Measurements from ENCODE around the gene RAPGEF5.

Gene RAPGEF5

DNA sequence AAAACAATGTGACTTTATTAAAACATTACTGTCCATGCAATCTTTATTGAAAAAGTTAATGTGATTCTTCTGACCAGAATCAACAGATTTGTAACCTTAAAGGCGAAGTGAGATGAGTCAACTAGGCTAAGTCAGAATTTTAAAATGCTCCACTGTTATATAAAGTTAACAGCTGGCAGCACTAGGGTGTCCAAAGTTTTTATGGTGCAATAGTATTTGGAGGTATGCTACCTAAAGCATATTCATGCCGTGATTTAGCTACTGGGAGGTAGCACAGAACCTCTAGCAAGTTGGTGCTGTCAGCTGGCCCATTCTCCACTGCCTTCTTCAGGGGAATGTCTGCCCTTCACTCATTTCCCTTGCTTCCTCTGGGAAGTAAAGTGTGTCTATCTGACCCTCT, 126.7 kb downstream of the RAPGEF5 start:
- H3K4me1 ChIP-seq (ENCODE audit: insufficient read depth, low read length) = no peaks in the 10 kb centered on the region
- no peaks in the 10 kb centered on the region for H3K36me3 ChIP-seq (ENCODE audit: insufficient read depth, low read depth, low read length)
- H3K4me3 ChIP-seq (ENCODE audit: low read length) = no peak overlapping the region
- H3K27ac ChIP-seq (ENCODE audit: low read length) = no peak overlapping the region
- no peaks in the 10 kb centered on the region for H3K9me3 ChIP-seq (ENCODE audit: insufficient read depth, low read depth, low read length)
- no peaks in the 10 kb centered on the region for H3K27me3 ChIP-seq (ENCODE audit: insufficient read depth, low read length)
- no peak overlapping the region for H3K9ac ChIP-seq (ENCODE audit: low read depth, low read length)

DNA sequence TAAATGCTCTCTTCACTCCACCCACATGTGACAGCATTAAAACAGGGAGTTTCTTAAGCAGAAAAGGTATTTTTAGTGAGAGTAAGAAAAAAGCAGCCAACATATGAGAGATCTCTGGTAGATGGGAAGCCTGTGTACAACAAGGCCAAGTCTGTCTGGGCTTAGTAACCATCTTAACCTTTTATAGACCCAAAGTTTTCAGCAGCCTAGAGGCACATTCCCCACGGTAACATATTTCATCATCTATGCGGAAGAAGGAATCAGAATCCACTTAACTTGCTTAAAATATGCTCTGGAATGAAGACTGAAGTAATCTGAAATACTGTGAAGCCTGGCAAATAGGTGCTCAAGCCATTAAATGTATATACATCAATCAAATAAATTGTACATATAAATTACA, 127.8 kb downstream of the RAPGEF5 start:
- Histone ChIP-seq H3K4me3 (ENCODE audit: low read length) (no peak overlapping the region), H3K9ac (ENCODE audit: low read depth, low read length) (no peak overlapping the region), H3K4me1 (ENCODE audit: insufficient read depth, low read length) (no peaks in the 10 kb centered on the region), H3K9me3 (ENCODE audit: insufficient read depth, low read depth, low read length) (no peaks in the 10 kb centered on the region), H3K36me3 (ENCODE audit: insufficient read depth, low read depth, low read length) (no peaks in the 10 kb centered on the region), H3K27me3 (ENCODE audit: insufficient read depth, low read length) (no peaks in the 10 kb centered on the region), H3K27ac (ENCODE audit: low read length) (no peak overlapping the region)

DNA sequence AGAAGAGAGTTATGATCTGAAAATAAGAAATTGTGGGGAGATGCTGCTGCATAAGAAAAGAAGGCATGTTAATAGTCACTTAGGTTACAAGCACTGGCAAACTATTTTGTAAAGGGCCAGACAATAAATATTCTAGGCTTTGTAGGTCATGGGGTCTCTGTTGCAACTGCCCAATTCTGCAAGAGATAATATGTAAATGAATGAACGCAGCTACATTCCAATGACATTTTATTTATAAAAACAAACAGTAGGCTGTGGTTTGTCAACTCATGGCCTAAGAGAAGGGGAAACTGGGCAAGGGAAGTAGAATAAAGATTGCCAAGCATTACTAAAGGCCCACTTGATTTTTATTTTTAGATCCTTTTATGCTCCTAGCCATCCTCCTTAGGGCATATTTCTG, 133.1 kb downstream of the RAPGEF5 start:
- H3K4me1 ChIP-seq (ENCODE audit: insufficient read depth, low read length) = no peaks in the 10 kb centered on the region
- H3K9me3 ChIP-seq (ENCODE audit: insufficient read depth, low read depth, low read length) = no peaks in the 10 kb centered on the region
- H3K27me3 ChIP-seq (ENCODE audit: insufficient read depth, low read length) = no peaks in the 10 kb centered on the region
- H3K9ac ChIP-seq (ENCODE audit: low read depth, low read length) = no peak overlapping the region
- H3K27ac ChIP-seq (ENCODE audit: low read length) = no peak overlapping the region
- no peak overlapping the region for H3K4me3 ChIP-seq (ENCODE audit: low read length)
- H3K36me3 ChIP-seq (ENCODE audit: insufficient read depth, low read depth, low read length) = no peaks in the 10 kb centered on the region

DNA sequence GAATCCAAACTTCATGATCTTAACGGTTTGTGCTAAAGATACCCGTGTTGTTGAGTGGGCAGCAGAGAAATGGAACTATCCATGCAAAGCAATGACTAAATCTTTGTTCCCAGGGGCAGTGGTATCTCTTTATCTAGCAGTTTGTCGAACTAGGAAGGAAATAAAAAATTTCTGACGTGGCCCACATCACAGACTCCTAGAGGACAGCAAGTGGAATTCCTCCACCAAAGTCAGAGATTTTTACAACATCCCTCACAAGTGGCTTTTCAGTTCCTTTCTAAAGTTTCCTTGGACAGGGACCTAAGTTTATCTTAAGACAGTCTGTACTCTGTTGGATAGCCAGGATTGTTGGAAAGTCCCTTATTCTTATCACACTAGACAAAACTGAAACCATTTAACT, 136.0 kb downstream of the RAPGEF5 start:
- Histone ChIP-seq H3K9me3 (ENCODE audit: insufficient read depth, low read depth, low read length) (no peaks in the 10 kb centered on the region), H3K4me1 (ENCODE audit: insufficient read depth, low read length) (no peaks in the 10 kb centered on the region), H3K36me3 (ENCODE audit: insufficient read depth, low read depth, low read length) (no peaks in the 10 kb centered on the region)

DNA sequence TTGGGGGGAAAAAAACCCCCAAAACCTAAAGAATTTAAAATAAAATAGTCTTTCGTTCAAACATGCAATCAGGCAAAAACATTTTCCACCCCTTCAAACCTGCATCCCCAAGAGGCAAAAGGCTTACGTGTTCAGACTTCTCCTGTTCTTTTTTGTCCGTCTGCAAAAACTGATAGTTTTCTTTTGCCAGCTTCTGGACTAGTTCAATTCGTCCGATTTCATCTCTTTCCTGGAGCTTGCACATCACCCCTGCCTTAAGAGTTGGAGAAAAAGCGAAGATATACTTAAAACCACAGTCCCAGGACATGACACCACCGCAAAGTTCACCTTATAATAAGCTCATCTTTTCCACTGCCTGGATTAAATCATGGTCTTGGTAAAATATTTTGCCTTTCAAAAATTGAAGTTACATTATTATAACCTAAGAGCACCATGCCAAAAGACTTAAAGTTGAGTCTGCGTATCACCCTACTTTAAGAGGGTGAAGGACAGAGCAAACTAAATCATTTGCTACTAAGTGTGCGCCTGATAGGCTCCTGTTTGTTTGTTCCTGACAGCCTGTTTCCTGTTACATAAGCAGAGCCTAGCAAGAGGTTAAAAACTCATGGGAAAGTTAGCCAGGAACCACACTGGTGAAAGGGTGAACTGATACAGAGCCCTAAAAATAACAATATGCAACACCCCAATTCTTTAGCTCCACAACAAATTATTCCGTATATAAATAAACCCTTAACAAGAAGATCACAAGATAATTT, 137.0 kb downstream of the RAPGEF5 start:
- H3K4me3 ChIP-seq (ENCODE audit: low read length) = no peak overlapping the region
- H3K27me3 ChIP-seq (ENCODE audit: insufficient read depth, low read length) = no peaks in the 10 kb centered on the region
- H3K9me3 ChIP-seq (ENCODE audit: insufficient read depth, low read depth, low read length) = no peaks in the 10 kb centered on the region
- peaks cover 5% of the 10 kb centered on the region; the same call in 1 of the 2 replicates for H3K4me1 ChIP-seq (ENCODE audit: insufficient read depth, low read length)
- H3K36me3 ChIP-seq (ENCODE audit: insufficient read depth, low read depth, low read length) = no peaks in the 10 kb centered on the region
- no peak overlapping the region for H3K9ac ChIP-seq (ENCODE audit: low read depth, low read length)
- no peak overlapping the region for H3K27ac ChIP-seq (ENCODE audit: low read length)

More for the DNA sequence above, 136.0 kb downstream of the RAPGEF5 start:
- Histone ChIP-seq H3K27ac (ENCODE audit: low read length) (no peak overlapping the region), H3K9ac (ENCODE audit: low read depth, low read length) (no peak overlapping the region), H3K4me3 (ENCODE audit: low read length) (no peak overlapping the region), H3K27me3 (ENCODE audit: insufficient read depth, low read length) (no peaks in the 10 kb centered on the region)

DNA sequence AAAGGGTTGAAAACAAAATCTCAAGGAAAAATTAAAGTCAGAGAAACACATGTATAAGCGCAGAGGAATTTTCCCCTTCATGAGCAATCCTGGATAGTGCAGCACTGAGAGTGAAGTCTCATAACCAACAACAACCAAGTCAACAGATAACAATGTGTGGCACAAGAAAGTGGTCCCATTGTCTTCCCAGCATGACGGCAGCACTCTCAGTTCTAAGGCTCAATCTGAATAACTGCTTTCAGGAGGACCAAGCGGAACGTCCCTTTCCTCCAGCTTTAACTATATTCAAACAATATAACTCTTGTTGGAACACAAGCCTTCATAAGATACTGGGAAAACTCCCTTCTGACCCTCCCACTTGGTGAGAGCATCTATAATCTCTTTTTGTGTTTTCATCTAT, 137.9 kb downstream of the RAPGEF5 start:
- no peaks in the 10 kb centered on the region for H3K36me3 ChIP-seq (ENCODE audit: insufficient read depth, low read depth, low read length)
- H3K9ac ChIP-seq (ENCODE audit: low read depth, low read length) = no peak overlapping the region
- no peaks in the 10 kb centered on the region for H3K27me3 ChIP-seq (ENCODE audit: insufficient read depth, low read length)
- no peaks in the 10 kb centered on the region for H3K9me3 ChIP-seq (ENCODE audit: insufficient read depth, low read depth, low read length)
- no peak overlapping the region for H3K4me3 ChIP-seq (ENCODE audit: low read length)
- no peak overlapping the region for H3K27ac ChIP-seq (ENCODE audit: low read length)
- peaks cover 5% of the 10 kb centered on the region for H3K4me1 ChIP-seq (ENCODE audit: insufficient read depth, low read length)

DNA sequence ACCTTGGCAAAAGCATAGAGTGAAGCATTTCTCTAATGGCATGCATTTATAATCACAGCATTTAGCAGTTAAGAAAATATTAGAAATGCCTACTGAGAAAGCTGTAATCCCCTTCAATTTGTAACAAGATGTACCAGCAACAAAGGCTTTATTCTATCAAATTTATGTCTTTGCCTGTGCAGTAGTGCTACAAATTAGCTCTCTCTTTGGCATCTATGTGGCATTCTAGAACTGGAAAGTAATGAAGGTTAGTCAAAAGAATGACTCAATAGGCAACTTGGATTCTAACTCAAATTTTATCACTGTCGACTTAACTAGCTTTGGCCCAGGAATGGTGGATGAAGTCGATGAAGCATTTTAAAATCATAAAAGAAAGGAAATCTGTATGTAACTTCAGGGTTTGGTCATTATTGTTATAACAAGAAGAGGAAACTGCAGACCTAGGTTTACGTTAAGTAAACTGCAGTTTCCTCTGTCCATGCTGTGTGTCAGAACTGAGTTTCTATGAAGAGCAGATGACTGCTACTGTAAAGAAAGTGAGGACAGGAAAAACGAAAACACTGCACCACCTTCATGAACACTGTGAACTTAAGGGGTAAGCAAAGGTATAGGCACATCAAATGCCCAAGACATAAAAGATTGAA, 140.0 kb downstream of the RAPGEF5 start:
- no peak overlapping the region for H3K4me3 ChIP-seq (ENCODE audit: low read length)
- peaks cover 5% of the 10 kb centered on the region for H3K4me1 ChIP-seq (ENCODE audit: insufficient read depth, low read length)
- H3K9ac ChIP-seq (ENCODE audit: low read depth, low read length) = no peak overlapping the region
- H3K27ac ChIP-seq (ENCODE audit: low read length) = no peak overlapping the region
- H3K36me3 ChIP-seq (ENCODE audit: insufficient read depth, low read depth, low read length) = no peaks in the 10 kb centered on the region
- no peaks in the 10 kb centered on the region for H3K27me3 ChIP-seq (ENCODE audit: insufficient read depth, low read length)
- no peaks in the 10 kb centered on the region for H3K9me3 ChIP-seq (ENCODE audit: insufficient read depth, low read depth, low read length)

DNA sequence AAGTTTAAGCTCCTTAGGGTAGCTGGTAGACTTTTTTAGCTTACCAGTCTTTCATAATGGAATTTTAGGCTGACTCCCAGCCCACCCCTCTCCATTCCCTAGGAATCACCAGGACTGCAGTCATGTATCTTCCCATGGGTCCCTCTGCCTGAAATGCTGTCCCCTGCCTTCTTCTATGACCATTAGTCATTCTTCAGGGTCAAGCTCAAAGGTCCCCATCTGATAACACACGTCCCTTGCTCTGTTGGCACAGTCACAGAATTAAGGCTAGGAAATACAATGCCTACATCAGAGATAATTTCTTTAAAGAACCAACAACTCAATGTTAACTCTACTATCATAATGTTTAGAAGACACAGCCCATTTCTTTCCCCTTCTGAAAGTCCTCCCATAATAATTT, 140.6 kb downstream of the RAPGEF5 start:
- Histone ChIP-seq H3K9ac (ENCODE audit: low read depth, low read length) (no peak overlapping the region), H3K27me3 (ENCODE audit: insufficient read depth, low read length) (no peaks in the 10 kb centered on the region), H3K27ac (ENCODE audit: low read length) (no peak overlapping the region), H3K4me3 (ENCODE audit: low read length) (no peak overlapping the region), H3K9me3 (ENCODE audit: insufficient read depth, low read depth, low read length) (no peaks in the 10 kb centered on the region), H3K36me3 (ENCODE audit: insufficient read depth, low read depth, low read length) (no peaks in the 10 kb centered on the region), H3K4me1 (ENCODE audit: insufficient read depth, low read length) (peaks cover 5% of the 10 kb centered on the region)

DNA sequence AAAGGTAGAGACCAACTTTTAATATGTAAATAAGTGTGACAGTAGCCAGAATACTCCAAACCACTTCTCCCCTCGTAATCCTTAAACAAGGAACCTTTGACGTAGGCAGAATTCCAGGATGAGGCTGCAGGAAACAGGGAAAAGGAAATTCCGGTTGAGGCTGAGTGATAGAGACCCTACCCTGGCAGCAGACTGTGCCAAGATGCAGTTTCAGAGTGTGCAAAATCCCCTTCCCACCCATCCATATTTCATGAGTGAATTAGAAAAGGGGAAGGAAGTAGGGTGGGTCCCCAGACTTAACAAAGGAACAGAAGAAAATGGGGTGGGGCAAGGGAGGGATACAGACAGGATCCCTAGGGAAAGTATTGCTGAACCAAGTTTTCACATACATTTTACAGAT, 143.0 kb downstream of the RAPGEF5 start:
- H3K4me1 ChIP-seq (ENCODE audit: insufficient read depth, low read length) = peaks cover 5% of the 10 kb centered on the region
- no peak overlapping the region for H3K27ac ChIP-seq (ENCODE audit: low read length)
- no peak overlapping the region for H3K4me3 ChIP-seq (ENCODE audit: low read length)
- no peak overlapping the region for H3K9ac ChIP-seq (ENCODE audit: low read depth, low read length)
- no peaks in the 10 kb centered on the region for H3K36me3 ChIP-seq (ENCODE audit: insufficient read depth, low read depth, low read length)
- no peaks in the 10 kb centered on the region for H3K27me3 ChIP-seq (ENCODE audit: insufficient read depth, low read length)
- no peaks in the 10 kb centered on the region for H3K9me3 ChIP-seq (ENCODE audit: insufficient read depth, low read depth, low read length)

DNA sequence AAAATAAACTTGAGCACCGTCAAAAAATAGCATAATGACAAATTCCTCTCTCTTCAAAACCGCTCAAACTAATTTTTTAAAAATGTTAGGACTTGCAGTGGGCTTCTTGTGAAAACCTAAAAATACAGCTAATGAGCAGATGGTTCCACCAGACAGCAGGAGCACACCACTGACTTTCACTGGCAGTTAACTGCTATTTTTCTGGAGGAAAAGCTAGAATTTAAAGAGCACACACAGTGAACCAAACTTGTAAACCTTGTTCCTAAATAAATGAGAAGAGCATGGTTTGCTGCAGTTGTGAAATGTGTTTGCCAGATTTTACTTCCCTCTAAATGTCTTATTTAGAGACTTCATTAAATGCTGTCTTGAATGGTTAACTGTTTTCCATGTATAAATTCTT, 143.9 kb downstream of the RAPGEF5 start:
- no peak overlapping the region for H3K27ac ChIP-seq (ENCODE audit: low read length)
- H3K9ac ChIP-seq (ENCODE audit: low read depth, low read length) = no peak overlapping the region
- H3K9me3 ChIP-seq (ENCODE audit: insufficient read depth, low read depth, low read length) = no peaks in the 10 kb centered on the region
- peaks cover 5% of the 10 kb centered on the region for H3K4me1 ChIP-seq (ENCODE audit: insufficient read depth, low read length)
- H3K4me3 ChIP-seq (ENCODE audit: low read length) = no peak overlapping the region
- no peaks in the 10 kb centered on the region for H3K36me3 ChIP-seq (ENCODE audit: insufficient read depth, low read depth, low read length)
- no peaks in the 10 kb centered on the region for H3K27me3 ChIP-seq (ENCODE audit: insufficient read depth, low read length)

DNA sequence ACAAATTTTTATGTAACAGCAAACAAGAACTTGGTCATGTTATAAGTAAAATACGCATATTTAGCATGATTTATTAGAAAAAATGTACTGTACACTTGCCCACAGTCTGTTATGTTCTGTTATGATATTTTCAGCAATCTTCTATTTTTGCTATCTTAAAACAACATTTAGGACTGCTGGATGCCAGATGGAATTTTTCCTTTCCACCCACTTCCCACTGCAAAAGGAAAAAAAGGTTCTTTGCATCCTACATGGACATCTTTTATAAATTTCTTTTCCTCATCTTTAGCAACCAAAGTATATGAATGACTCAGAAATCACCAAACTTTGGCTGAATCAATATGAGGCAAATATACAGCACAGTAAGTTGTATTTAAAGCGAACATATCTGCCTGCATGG, 146.0 kb downstream of the RAPGEF5 start:
- Histone ChIP-seq H3K9ac (ENCODE audit: low read depth, low read length) (no peak overlapping the region), H3K27me3 (ENCODE audit: insufficient read depth, low read length) (no peaks in the 10 kb centered on the region), H3K27ac (ENCODE audit: low read length) (no peak overlapping the region), H3K4me3 (ENCODE audit: low read length) (no peak overlapping the region), H3K36me3 (ENCODE audit: insufficient read depth, low read depth, low read length) (no peaks in the 10 kb centered on the region), H3K9me3 (ENCODE audit: insufficient read depth, low read depth, low read length) (no peaks in the 10 kb centered on the region), H3K4me1 (ENCODE audit: insufficient read depth, low read length) (peaks cover 5% of the 10 kb centered on the region)

DNA sequence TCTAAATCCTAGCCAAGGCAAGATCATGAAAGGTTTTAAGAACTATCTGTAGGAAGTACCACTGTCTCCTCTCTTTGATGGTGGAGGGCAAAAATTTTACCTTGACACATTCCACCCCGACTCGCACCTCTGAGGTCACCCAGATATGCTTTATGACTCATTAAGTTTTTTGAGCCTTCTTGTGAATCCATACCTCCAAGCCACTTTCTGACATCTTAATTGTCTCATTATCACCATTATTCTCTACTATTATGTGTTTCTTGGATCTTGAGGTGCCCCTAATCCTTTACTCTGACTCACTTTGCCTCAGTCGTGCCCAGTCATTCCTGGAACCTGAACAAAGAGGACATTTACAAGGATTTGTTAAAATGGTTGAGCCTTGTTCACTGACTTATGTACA, 146.6 kb downstream of the RAPGEF5 start:
- no peaks in the 10 kb centered on the region for H3K36me3 ChIP-seq (ENCODE audit: insufficient read depth, low read depth, low read length)
- H3K9me3 ChIP-seq (ENCODE audit: insufficient read depth, low read depth, low read length) = no peaks in the 10 kb centered on the region
- H3K4me3 ChIP-seq (ENCODE audit: low read length) = no peak overlapping the region
- no peaks in the 10 kb centered on the region for H3K27me3 ChIP-seq (ENCODE audit: insufficient read depth, low read length)
- peaks cover 3% of the 10 kb centered on the region for H3K4me1 ChIP-seq (ENCODE audit: insufficient read depth, low read length)
- H3K9ac ChIP-seq (ENCODE audit: low read depth, low read length) = no peak overlapping the region
- no peak overlapping the region for H3K27ac ChIP-seq (ENCODE audit: low read length)
